ENCODE measurements around the gene HSPA12B. TPM values are rescaled to one million over a fixed set of nuclear protein-coding genes. Genes with fewer than 3 reads are reported as not detected.

HSPA12B gene
- total and polyA plus RNA-seq, 2 of the 4 experiments (the other 2 are of a cell fraction) = not detected

DNA sequence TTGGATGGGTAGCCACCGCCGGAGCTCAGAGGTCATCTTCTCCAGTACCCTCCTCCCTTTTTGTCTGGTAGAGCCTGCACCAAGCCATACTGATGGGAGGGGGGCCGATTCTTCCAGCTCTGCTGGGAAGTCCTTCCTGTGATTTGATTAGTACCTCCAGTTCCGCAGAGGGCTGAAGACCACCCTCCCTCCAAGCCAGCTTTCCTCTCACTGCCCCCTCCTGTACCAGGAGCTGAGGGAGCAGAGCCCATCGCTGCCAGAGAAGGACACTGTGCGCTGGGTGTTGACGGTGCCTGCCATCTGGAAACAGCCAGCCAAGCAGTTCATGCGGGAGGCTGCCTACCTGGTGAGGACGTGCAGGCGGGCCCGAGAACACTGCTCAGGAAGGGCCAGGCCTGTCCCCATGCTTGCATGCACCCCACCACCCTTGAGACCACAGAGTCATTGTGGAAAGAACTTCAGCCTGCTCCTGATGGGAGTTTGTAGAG lies 13.2 kb downstream of the HSPA12B start:
- Histone ChIP-seq H3K27me3 (ENCODE audit: control insufficient read depth, insufficient read depth, low read length) (peaks cover 12% of the 10 kb centered on the region), H3K27ac (ENCODE audit: insufficient read depth, low read length) (no peak overlapping the region), H3K9me3 (ENCODE audit: control insufficient read depth, insufficient read depth, low read length) (no peaks in the 10 kb centered on the region), H2AFZ (replicated peaks; ENCODE audit: low read length, poor library complexity) (no peak overlapping the region), H2BK20ac (ENCODE audit: low read depth, low read length) (no peak overlapping the region), H2AK9ac (replicated peaks; ENCODE audit: low read depth, low read length, poor library complexity) (no peak overlapping the region), H2BK5ac (ENCODE audit: low read depth, low read length, poor library complexity, severe bottlenecking) (no peak overlapping the region), H2BK120ac (ENCODE audit: low read depth, low read length) (no peak overlapping the region), H3K9ac (ENCODE audit: low read depth, low read length) (no peak overlapping the region), H4K91ac (ENCODE audit: insufficient read depth, low read depth, low read length) (no peak overlapping the region), H3K36me3 (ENCODE audit: control insufficient read depth, insufficient read depth, low read length) (no peaks in the 10 kb centered on the region), H4K8ac (ENCODE audit: low read depth in 2 of 2, low read length in 2 of 2) (no peak overlapping the region), H3K4me2 (ENCODE audit: low read depth, low read length) (no peak overlapping the region), H3K4me3 (ENCODE audit: insufficient read depth, low read depth, low read length) (no peak overlapping the region), H3K4me1 (ENCODE audit: control insufficient read depth, insufficient read depth, low read length) (no peaks in the 10 kb centered on the region), H3K56ac (ENCODE audit: extremely low read depth, insufficient read depth, low read length) (no peak overlapping the region), H2AK5ac (ENCODE audit: low read depth, low read length) (no peak overlapping the region), H4K5ac (ENCODE audit: low read depth, low read length) (no peak overlapping the region), H3K9me1 (ENCODE audit: insufficient read depth, low read length) (no peaks in the 10 kb centered on the region), H3K4ac (ENCODE audit: low read depth, low read length) (no peak overlapping the region), H3K14ac (replicated peaks; ENCODE audit: low read depth, low read length) (no peak overlapping the region), H3K79me1 (ENCODE audit: low read depth in 1 of 2, low read length in 2 of 2) (no peaks in the 10 kb centered on the region), H2BK15ac (ENCODE audit: low read depth, low read length) (no peak overlapping the region), H3K23ac (ENCODE audit: low read depth, low read length) (no peak overlapping the region), H4K20me1 (ENCODE audit: insufficient read depth, low read length) (no peaks in the 10 kb centered on the region), H3K18ac (ENCODE audit: low read depth, low read length) (no peak overlapping the region)
- WGBS, 2 experiments (ENCODE audit: extremely low coverage in 2 of 2, insufficient read length in 1 of 2) = 95% methylated on average over 4 of the region's 11 CpGs; no CpG with 5 or more reads in 1 of the 2 experiments
- intact Hi-C loops (cut with micrococcal nuclease) (no loop called here), dilution Hi-C loops (cut with HindIII; ENCODE audit: low sequenced_read_pairs, unreplicated experiment) (no loop called here), in situ Hi-C loops (cut with MboI; ENCODE audit: low sequenced_read_pairs) (no loop called here)
- POLR2A ChIA-PET (ENCODE audit: unreplicated experiment) = no interaction called here
- CTCF ChIA-PET = no interaction called here
- no TSS peak for BruUV-seq (replicated peaks)
- DNase-seq (no peak), ATAC-seq (ENCODE audit: low read depth) (no peak)
- TF ChIP-seq, protein P1, sequence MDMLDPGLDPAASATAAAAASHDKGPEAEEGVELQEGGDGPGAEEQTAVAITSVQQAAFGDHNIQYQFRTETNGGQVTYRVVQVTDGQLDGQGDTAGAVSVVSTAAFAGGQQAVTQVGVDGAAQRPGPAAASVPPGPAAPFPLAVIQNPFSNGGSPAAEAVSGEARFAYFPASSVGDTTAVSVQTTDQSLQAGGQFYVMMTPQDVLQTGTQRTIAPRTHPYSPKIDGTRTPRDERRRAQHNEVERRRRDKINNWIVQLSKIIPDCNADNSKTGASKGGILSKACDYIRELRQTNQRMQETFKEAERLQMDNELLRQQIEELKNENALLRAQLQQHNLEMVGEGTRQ (IDR thresholded peaks at IDR 0.05; ENCODE audit: low read depth, low read length) = no peak
- no peak for TF ChIP-seq RCOR1 (IDR thresholded peaks at IDR 0.05; ENCODE audit: insufficient replicate concordance, low read length)
- no peak for TF ChIP-seq MAZ (IDR thresholded peaks at IDR 0.05; ENCODE audit: borderline replicate concordance, low read depth, low read length)
- no peak for TF ChIP-seq FOS (IDR thresholded peaks at IDR 0.05; ENCODE audit: low read depth, low read length)
- TF ChIP-seq MXI1 (IDR thresholded peaks at IDR 0.05; ENCODE audit: borderline replicate concordance, low read depth, low read length) = no peak
- no peak for TF ChIP-seq CEBPB (IDR thresholded peaks at IDR 0.05; ENCODE audit: low read depth, low read length)
- TF ChIP-seq ELK1 (IDR thresholded peaks at IDR 0.05; ENCODE audit: borderline replicate concordance, low read depth, low read length) = no peak
- TF ChIP-seq POLR2A (IDR thresholded peaks at IDR 0.05; ENCODE audit: low read depth, low read length) = no peak
- TF ChIP-seq SMC3 (IDR thresholded peaks at IDR 0.05; ENCODE audit: low read depth, low read length) = no peak
- no peak for TF ChIP-seq MAFK (IDR thresholded peaks at IDR 0.05; ENCODE audit: low read depth, low read length)
- no peak for TF ChIP-seq BHLHE40 (IDR thresholded peaks at IDR 0.05; ENCODE audit: low read depth, low read length)
- TF ChIP-seq RFX5 (IDR thresholded peaks at IDR 0.05; ENCODE audit: low read depth, low read length) = no peak
- no peak for TF ChIP-seq RAD21 (IDR thresholded peaks at IDR 0.05; ENCODE audit: low read length)
- TF ChIP-seq NFE2L2 (IDR thresholded peaks at IDR 0.05; ENCODE audit: low read depth, low read length) = no peak
- TF ChIP-seq, protein P2, sequence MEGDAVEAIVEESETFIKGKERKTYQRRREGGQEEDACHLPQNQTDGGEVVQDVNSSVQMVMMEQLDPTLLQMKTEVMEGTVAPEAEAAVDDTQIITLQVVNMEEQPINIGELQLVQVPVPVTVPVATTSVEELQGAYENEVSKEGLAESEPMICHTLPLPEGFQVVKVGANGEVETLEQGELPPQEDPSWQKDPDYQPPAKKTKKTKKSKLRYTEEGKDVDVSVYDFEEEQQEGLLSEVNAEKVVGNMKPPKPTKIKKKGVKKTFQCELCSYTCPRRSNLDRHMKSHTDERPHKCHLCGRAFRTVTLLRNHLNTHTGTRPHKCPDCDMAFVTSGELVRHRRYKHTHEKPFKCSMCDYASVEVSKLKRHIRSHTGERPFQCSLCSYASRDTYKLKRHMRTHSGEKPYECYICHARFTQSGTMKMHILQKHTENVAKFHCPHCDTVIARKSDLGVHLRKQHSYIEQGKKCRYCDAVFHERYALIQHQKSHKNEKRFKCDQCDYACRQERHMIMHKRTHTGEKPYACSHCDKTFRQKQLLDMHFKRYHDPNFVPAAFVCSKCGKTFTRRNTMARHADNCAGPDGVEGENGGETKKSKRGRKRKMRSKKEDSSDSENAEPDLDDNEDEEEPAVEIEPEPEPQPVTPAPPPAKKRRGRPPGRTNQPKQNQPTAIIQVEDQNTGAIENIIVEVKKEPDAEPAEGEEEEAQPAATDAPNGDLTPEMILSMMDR (conservative IDR thresholded peaks at IDR 0.05; ENCODE audit: low read depth, low read length) = no peak
- no peak for TF ChIP-seq CHD1 (IDR thresholded peaks at IDR 0.05; ENCODE audit: low read depth, low read length)

Measured in IMR-90 (cell line).